ENCODE results near the gene RASSF5.

Gene RASSF5

GRCh38 chr1:206554211-206554610 lies 46.9 kb downstream of the RASSF5 start:
- DNase-seq: no peak

- no peak for DNase-seq
These were observed 47.6 kb downstream of the RASSF5 start for GRCh38 chr1:206554701-206555472.

- no peak for DNase-seq
These were observed 48.2 kb downstream of the RASSF5 start for GRCh38 chr1:206555473-206555935.

GRCh38 chr1:206556047-206556749 lies 48.9 kb downstream of the RASSF5 start:
- DNase-seq: no peak

- no peak for DNase-seq
These were observed 49.7 kb downstream of the RASSF5 start for GRCh38 chr1:206556750-206557635.

GRCh38 chr1:206557636-206558473 lies 50.5 kb downstream of the RASSF5 start:
- no peak for DNase-seq

GRCh38 chr1:206558794-206559671 lies 51.7 kb downstream of the RASSF5 start:
- no peak for DNase-seq

- no peak for DNase-seq
These were observed 52.3 kb downstream of the RASSF5 start for GRCh38 chr1:206559672-206559995.

GRCh38 chr1:206560007-206560716 lies 52.8 kb downstream of the RASSF5 start:
- no peak for DNase-seq

- no peak for DNase-seq
These were observed 56.3 kb downstream of the RASSF5 start for GRCh38 chr1:206563367-206564207.

- DNase-seq: no peak
These were observed 58.7 kb downstream of the RASSF5 start for GRCh38 chr1:206565995-206566394.

- no peak for DNase-seq
These were observed 59.7 kb downstream of the RASSF5 start for GRCh38 chr1:206566999-206567398.

GRCh38 chr1:206568256-206568655 lies 60.9 kb downstream of the RASSF5 start:
- no peak for DNase-seq

- DNase-seq: no peak
These were observed 61.5 kb downstream of the RASSF5 start for GRCh38 chr1:206568779-206569352.

GRCh38 chr1:206569556-206569955 lies 62.2 kb downstream of the RASSF5 start:
- DNase-seq: no peak

GRCh38 chr1:206570529-206570928 lies 63.2 kb downstream of the RASSF5 start:
- DNase-seq: no peak

- no peak for DNase-seq
These were observed 65.5 kb downstream of the RASSF5 start for GRCh38 chr1:206572835-206573234.

- no peak for DNase-seq
These were observed 66.0 kb downstream of the RASSF5 start for GRCh38 chr1:206573319-206573718.

GRCh38 chr1:206573762-206574161 lies 66.4 kb downstream of the RASSF5 start:
- DNase-seq: no peak
